ENCODE data around the gene RUVBL1.

DNA sequence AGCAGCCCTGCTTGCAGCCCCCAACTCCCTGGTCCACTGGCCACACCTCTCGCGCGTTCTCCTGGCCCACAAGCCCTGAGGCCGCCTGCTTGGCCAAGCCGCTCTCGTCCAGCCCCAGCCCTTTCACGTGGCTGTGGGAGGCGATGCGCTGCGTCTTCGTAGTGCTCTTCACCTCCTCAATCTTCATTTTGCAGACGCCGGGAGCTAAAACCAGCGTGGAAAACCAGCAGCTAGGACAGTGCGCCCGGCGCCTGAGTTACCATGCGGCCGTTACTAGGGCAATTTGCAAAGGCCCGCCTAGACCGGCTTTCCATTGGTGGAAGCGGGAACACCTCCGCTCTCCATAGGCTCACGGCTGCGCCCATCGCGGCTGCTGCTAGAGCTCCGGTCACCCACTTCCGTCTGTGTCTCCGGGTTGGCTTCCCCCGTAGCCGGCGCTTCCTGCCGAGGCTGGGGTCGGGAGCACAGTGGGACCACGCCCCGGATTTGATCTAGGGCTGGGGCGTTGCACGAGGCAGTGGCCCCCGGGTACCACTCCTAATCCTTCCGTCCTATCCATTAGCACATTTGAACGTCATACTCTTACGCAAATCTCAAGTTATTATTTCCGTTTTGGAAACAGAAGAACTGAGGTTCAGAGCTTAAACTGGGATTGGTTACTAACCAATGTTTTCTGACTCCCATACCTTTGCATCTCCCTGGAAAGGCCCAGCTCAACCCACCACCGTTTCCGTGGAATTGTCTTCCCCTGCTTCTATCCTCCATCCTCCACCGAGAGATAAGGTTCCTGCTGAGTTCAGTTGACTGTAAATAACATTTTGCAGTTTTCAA is at the start of gene RUVBL1:
- no peak for TF ChIP-seq CTCF (IDR thresholded peaks at IDR 0.05)
- peak in 2 of 4 donors; percentile 63 to 64 for TF ChIP-seq EP300 (IDR thresholded peaks at IDR 0.05)
